IMR-90 (cell line): ENCODE measurements around the gene SUGCT. TPM values are rescaled to one million over a fixed set of nuclear protein-coding genes. Genes with fewer than 3 reads are reported as not detected.

Source experiments
- ATAC-seq: fragments of 200-7000 bp; cut with Tn5 transposase; 2 replicates; pipeline ENCODE4 v1.9.1; 2020; ENCODE audit warnings: low read depth, mild to moderate bottlenecking, moderate library complexity
- BruUV-seq: library from RNA; stranded (reverse); fragments of 400-500 nt; replicated peaks from 2 replicates; lab custom pipeline; 2021; lab: Mats Ljungman, UMichigan
- CTCF ChIA-PET: fragments of 300-600 bp; formaldehyde crosslinking; extraction: SDS; loops from one replicate; lab custom pipeline; 2021; ENCODE audit warnings: antibody characterized with exemption; lab: Yijun Ruan, JAX
- POLR2A ChIA-PET: fragments of 300-600 bp; sonication (Branson Sonifier 250); formaldehyde crosslinking; loops from one replicate; lab custom pipeline; 2022; ENCODE audit warnings: antibody characterized with exemption; ENCODE audit not compliant: unreplicated experiment; lab: Charles Lee
- DNase-seq: peaks from one replicate; pipeline ENCODE4 v3.0.0; 2013
- H2AFZ ChIP-seq: replicated peaks from 2 replicates; pipeline ENCODE3; 2013; ENCODE audit warnings: low read length, mild to moderate bottlenecking; ENCODE audit not compliant: poor library complexity
- H2AK5ac ChIP-seq: 2 replicates; pipeline ENCODE4 v1.6.1; 2013; ENCODE audit warnings: low read depth, low read length, inconsistent platforms
- H2AK9ac ChIP-seq: replicated peaks from 2 replicates; pipeline ENCODE3; 2013; ENCODE audit warnings: mild to moderate bottlenecking, low read depth, low read length, moderate library complexity; ENCODE audit not compliant: poor library complexity
- H2BK120ac ChIP-seq: 2 replicates; pipeline ENCODE4 v1.6.1; 2013; ENCODE audit warnings: low read depth, low read length, inconsistent platforms
- H2BK15ac ChIP-seq: 3 replicates; pipeline ENCODE4 v1.6.1; 2013; ENCODE audit warnings: low read depth, low read length, inconsistent platforms
- H2BK20ac ChIP-seq: 2 replicates; pipeline ENCODE4 v1.6.1; 2013; ENCODE audit warnings: low read depth, mild to moderate bottlenecking, inconsistent platforms, low read length, moderate library complexity
- H2BK5ac ChIP-seq: 2 replicates; pipeline ENCODE4 v1.6.1; 2013; ENCODE audit warnings: mild to moderate bottlenecking, low read depth, low read length, inconsistent platforms; ENCODE audit not compliant: poor library complexity, severe bottlenecking
- H3K14ac ChIP-seq: replicated peaks from 2 replicates; pipeline ENCODE4 v1.6.1; 2013; ENCODE audit warnings: low read depth, low read length, inconsistent platforms
- H3K18ac ChIP-seq: 2 replicates; pipeline ENCODE4 v1.6.1; 2013; ENCODE audit warnings: low read depth, low read length, control low read depth
- H3K23ac ChIP-seq: 2 replicates; pipeline ENCODE4 v1.6.1; 2013; ENCODE audit warnings: low read depth, low read length, inconsistent platforms
- H3K27ac ChIP-seq: 2 replicates; pipeline ENCODE4 v1.5.1; 2013; ENCODE audit warnings: mild to moderate bottlenecking, control low read depth, low read length; ENCODE audit not compliant: insufficient read depth
- H3K27me3 ChIP-seq: 2 replicates; pipeline ENCODE4 v1.6.1; 2013; ENCODE audit warnings: low read length; ENCODE audit not compliant: control insufficient read depth, insufficient read depth
- H3K36me3 ChIP-seq: 2 replicates; pipeline ENCODE4 v1.6.1; 2013; ENCODE audit warnings: low read length, mixed read lengths; ENCODE audit not compliant: control insufficient read depth, insufficient read depth
- H3K4ac ChIP-seq: 2 replicates; pipeline ENCODE4 v1.6.1; 2013; ENCODE audit warnings: low read depth, low read length, inconsistent platforms
- H3K4me1 ChIP-seq: 2 replicates; pipeline ENCODE4 v1.6.1; 2013; ENCODE audit warnings: low read length, mixed read lengths; ENCODE audit not compliant: control insufficient read depth, insufficient read depth
- H3K4me2 ChIP-seq: 2 replicates; pipeline ENCODE4 v1.6.1; 2013; ENCODE audit warnings: low read depth, mild to moderate bottlenecking, control low read depth, low read length, moderate library complexity
- H3K4me3 ChIP-seq: 2 replicates; pipeline ENCODE4 v1.5.1; 2013; ENCODE audit warnings: low read depth, mild to moderate bottlenecking, control low read depth, low read length, moderate library complexity; ENCODE audit not compliant: insufficient read depth
- H3K56ac ChIP-seq: 2 replicates; pipeline ENCODE4 v1.6.1; 2013; ENCODE audit warnings: low read length, inconsistent platforms; ENCODE audit not compliant: insufficient read depth; ENCODE audit errors: extremely low read depth
- H3K79me1 ChIP-seq, 2 experiments: 2 replicates each; pipeline ENCODE4 v1.6.1; 2013; ENCODE audit warnings: low read length in 2 of 2, inconsistent platforms in 1 of 2, low read depth in 1 of 2
- H3K9ac ChIP-seq: 2 replicates; pipeline ENCODE4 v1.6.1; 2013; ENCODE audit warnings: low read depth, low read length, control low read depth
- H3K9me1 ChIP-seq: 2 replicates; pipeline ENCODE4 v1.6.1; 2013; ENCODE audit warnings: low read length, inconsistent platforms; ENCODE audit not compliant: insufficient read depth
- H3K9me3 ChIP-seq: 2 replicates; pipeline ENCODE4 v1.6.1; 2013; ENCODE audit warnings: low read length; ENCODE audit not compliant: control insufficient read depth, insufficient read depth
- H4K20me1 ChIP-seq: 2 replicates; pipeline ENCODE4 v1.6.1; 2013; ENCODE audit warnings: low read length, inconsistent platforms; ENCODE audit not compliant: insufficient read depth
- H4K5ac ChIP-seq: 2 replicates; pipeline ENCODE4 v1.6.1; 2013; ENCODE audit warnings: mild to moderate bottlenecking, low read depth, low read length, control low read depth
- H4K8ac ChIP-seq, 2 experiments: 2 replicates each; pipeline ENCODE4 v1.6.1; 2013; ENCODE audit warnings: low read depth in 2 of 2, low read length in 2 of 2, control low read depth in 1 of 2, inconsistent platforms in 1 of 2
- H4K91ac ChIP-seq: 2 replicates; pipeline ENCODE4 v1.6.1; 2013; ENCODE audit warnings: low read depth, low read length, inconsistent platforms; ENCODE audit not compliant: insufficient read depth
- BHLHE40 ChIP-seq: fragments of 150-350 bp; IDR thresholded peaks from 2 replicates; pipeline ENCODE4 v1.6.1; 2016; ENCODE audit warnings: mild to moderate bottlenecking, low read depth, low read length
- MAFK ChIP-seq: IDR thresholded peaks from 2 replicates; pipeline ENCODE4 v1.6.1; 2012; ENCODE audit warnings: low read depth, low read length, improper control_type of control experiment
- MXI1 ChIP-seq: IDR thresholded peaks from 2 replicates; pipeline ENCODE4 v1.6.1; 2012; ENCODE audit warnings: low read depth, mild to moderate bottlenecking, low read length, moderate library complexity, borderline replicate concordance
- NFE2L2 ChIP-seq: fragments of 150-350 bp; IDR thresholded peaks from 2 replicates; pipeline ENCODE4 v1.6.1; 2016; ENCODE audit warnings: low read depth, mild to moderate bottlenecking, low read length
- RAD21 ChIP-seq: IDR thresholded peaks from 2 replicates; pipeline ENCODE4 v1.6.1; 2012; ENCODE audit warnings: low read length, improper control_type of control experiment
- RFX5 ChIP-seq: IDR thresholded peaks from 2 replicates; pipeline ENCODE4 v1.8.0; 2012; ENCODE audit warnings: low read depth, mild to moderate bottlenecking, low read length, moderate library complexity
- USF2 ChIP-seq: fragments of 150-350 bp; IDR thresholded peaks from 2 replicates; pipeline ENCODE4 v1.6.1; 2017; ENCODE audit warnings: mild to moderate bottlenecking, antibody characterized with exemption, low read length, low read depth
- WGBS, 2 experiments: methylation state at CpG; one replicate each; pipeline versions ENCODE4 v1.1.5 to v1.1.7; 2013; ENCODE audit warnings: missing lambda C conversion rate in 2 of 2; ENCODE audit not compliant: insufficient read length in 1 of 2; ENCODE audit errors: extremely low coverage in 2 of 2; 5-methylcytosine and 5-hydroxymethylcytosine counted together
- dilution Hi-C: fragments of 300-500 bp; cut with HindIII; formaldehyde crosslinking; loops from one replicate; pipeline ENCODE4 v1.14.3; 2018; ENCODE audit warnings: low sequenced_read_pairs; ENCODE audit not compliant: unreplicated experiment
- in situ Hi-C: fragments of 300-500 bp; cut with MboI; formaldehyde crosslinking; loops from 3 replicates; pipeline ENCODE4 v1.14.3; 2019; ENCODE audit warnings: low sequenced_read_pairs, inconsistent platforms, mixed read lengths
- intact Hi-C: fragments of 100-400 bp; cut with micrococcal nuclease; formaldehyde crosslinking; loops from 2 replicates; pipeline ENCODE4 v1.10.0; 2022
- polyA plus RNA-seq, 3 experiments: library from polyadenylated mRNA; depleted of rRNA; stranded (reverse); fragments of >200 nt; gene quantifications; 2 replicates each; pipeline ENCODE4 v1.2.3, GENCODE V29; 2012; ENCODE audit warnings: low replicate concordance in 1 of 3
- total RNA-seq: library from RNA; depleted of rRNA; stranded (reverse); fragments of >200 nt; gene quantifications from 2 replicates; pipeline ENCODE4 v1.2.3, GENCODE V29; 2012
- TF ChIP-seq, protein P1 (sequence below): fragments of 150-350 bp; IDR thresholded peaks from 2 replicates; pipeline ENCODE4 v1.6.1; 2016; ENCODE audit warnings: low read depth, mild to moderate bottlenecking, low read length, moderate library complexity, borderline replicate concordance

Gene SUGCT
- total and polyA plus RNA-seq, 2 of the 4 experiments (the other 2 are of a cell fraction), result 5.9 to 8.3 TPM

DNA sequence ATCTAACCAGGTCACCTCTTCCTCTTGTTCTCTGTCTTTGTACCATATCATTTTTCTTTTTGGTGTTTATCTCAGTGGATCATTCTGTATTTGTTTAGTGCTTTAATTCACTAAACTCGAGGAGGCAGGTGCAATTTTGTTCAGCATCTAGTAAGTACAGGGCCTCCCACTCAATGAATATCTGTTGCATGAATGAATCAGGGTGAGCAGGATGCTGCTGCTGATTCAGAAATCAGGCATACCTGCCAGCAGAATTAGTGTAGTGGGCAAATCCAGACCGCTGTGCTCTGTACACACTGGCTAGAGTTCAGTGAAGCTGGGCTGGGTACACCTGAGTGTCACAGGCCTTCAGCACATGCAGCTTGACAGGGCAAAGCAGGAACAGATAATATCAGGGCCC lies 511.9 kb downstream of the SUGCT start:
- H2AFZ ChIP-seq, result no peak overlapping the region
- no peak overlapping the region for H2BK20ac ChIP-seq
- H4K20me1 ChIP-seq, result no peaks in the 10 kb centered on the region
- H3K9ac ChIP-seq, result no peak overlapping the region
- no peak overlapping the region for H3K56ac ChIP-seq
- no peaks in the 10 kb centered on the region for H3K9me3 ChIP-seq
- H3K4me3 ChIP-seq, result no peak overlapping the region
- no peaks in the 10 kb centered on the region for H3K79me1 ChIP-seq
- no peak overlapping the region for H3K4me2 ChIP-seq
- dilution Hi-C loops (no loop called here), intact Hi-C loops (no loop called here), in situ Hi-C loops (no loop called here)
- 100% methylated on average over 2 of the region's 2 CpGs; no CpG with 5 or more reads in 1 of the 2 experiments for WGBS, 2 experiments
- H3K36me3 ChIP-seq, result no peaks in the 10 kb centered on the region
- no peaks in the 10 kb centered on the region for H3K9me1 ChIP-seq
- H3K23ac ChIP-seq, result no peak overlapping the region
- no peak overlapping the region for H2BK5ac ChIP-seq
- no peak for TF ChIP-seq BHLHE40
- TF ChIP-seq RFX5, result no peak
- no peak for TF ChIP-seq USF2
- no peak for TF ChIP-seq MAFK
- TF ChIP-seq, protein P1, sequence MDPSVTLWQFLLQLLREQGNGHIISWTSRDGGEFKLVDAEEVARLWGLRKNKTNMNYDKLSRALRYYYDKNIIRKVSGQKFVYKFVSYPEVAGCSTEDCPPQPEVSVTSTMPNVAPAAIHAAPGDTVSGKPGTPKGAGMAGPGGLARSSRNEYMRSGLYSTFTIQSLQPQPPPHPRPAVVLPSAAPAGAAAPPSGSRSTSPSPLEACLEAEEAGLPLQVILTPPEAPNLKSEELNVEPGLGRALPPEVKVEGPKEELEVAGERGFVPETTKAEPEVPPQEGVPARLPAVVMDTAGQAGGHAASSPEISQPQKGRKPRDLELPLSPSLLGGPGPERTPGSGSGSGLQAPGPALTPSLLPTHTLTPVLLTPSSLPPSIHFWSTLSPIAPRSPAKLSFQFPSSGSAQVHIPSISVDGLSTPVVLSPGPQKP, result no peak
- no peak for TF ChIP-seq RAD21
- no peak for TF ChIP-seq NFE2L2
- TF ChIP-seq MXI1, result no peak
- no peak overlapping the region for H3K18ac ChIP-seq
- DNase-seq, result peak; percentile 18
- no peak overlapping the region for H2BK15ac ChIP-seq
- ATAC-seq, result no peak
- H2AK5ac ChIP-seq, result no peak overlapping the region
- POLR2A ChIA-PET, result no interaction called here
- no peak overlapping the region for H2AK9ac ChIP-seq
- H3K27ac ChIP-seq, result no peak overlapping the region
- H4K91ac ChIP-seq, result no peak overlapping the region
- H2BK120ac ChIP-seq, result no peak overlapping the region
- H4K8ac ChIP-seq, result no peak overlapping the region
- CTCF ChIA-PET, result no interaction called here
- H3K14ac ChIP-seq, result 0 out of 2 replicates have a peak overlapping the region, but pooled peaks have one; percentile 8
- no peaks in the 10 kb centered on the region for H3K4me1 ChIP-seq
- H3K4ac ChIP-seq, result no peak overlapping the region
- H3K27me3 ChIP-seq, result peaks cover 4% of the 10 kb centered on the region
- no TSS peak for BruUV-seq
- no peak overlapping the region for H4K5ac ChIP-seq
